A549 (cell line): Measurements from ENCODE around the gene SORCS2.

ENCODE experiments used
- ATOH8 ChIP-seq: fragments of 250-450 bp; sonication (Bioruptor Pico); IDR thresholded peaks from 2 replicates; pipeline ENCODE4 v1.5.0; 2020; ENCODE audit warnings: low read depth, mild to moderate bottlenecking, moderate library complexity
- CTCF ChIP-seq: fragments of >200 bp; sonication (Bioruptor Twin); formaldehyde crosslinking; IDR thresholded peaks from 3 replicates; pipeline ENCODE4 v1.5.1; 2016
- ELK1 ChIP-seq: fragments of 150-350 bp; IDR thresholded peaks from 2 replicates; pipeline ENCODE4 v1.6.1; 2014; ENCODE audit warnings: low read depth, mild to moderate bottlenecking, low read length
- ESRRA ChIP-seq: fragments of 150-350 bp; IDR thresholded peaks from 2 replicates; pipeline ENCODE4 v1.6.1; 2014; ENCODE audit warnings: mild to moderate bottlenecking, low read length, borderline replicate concordance
- FOSL2 ChIP-seq, 2 experiments: fragments of 450-650 bp in 1 of 2; fragments of >200 bp in 1 of 2; sonication (Bioruptor Twin) in 1 of 2; formaldehyde crosslinking; IDR thresholded peaks; 2 replicates each; pipeline versions ENCODE4 v1.5.0 to v1.6.1; 2016 to 2020; ENCODE audit warnings: mild to moderate bottlenecking in 1 of 2, moderate library complexity in 1 of 2
- HOXA7 ChIP-seq: fragments of 250-450 bp; sonication (Bioruptor Pico); IDR thresholded peaks from 2 replicates; pipeline ENCODE4 v1.5.0; 2020; ENCODE audit warnings: mild to moderate bottlenecking, moderate library complexity
- MYC ChIP-seq: IDR thresholded peaks from 2 replicates; pipeline ENCODE4 v1.6.1; 2012; ENCODE audit warnings: mild to moderate bottlenecking, inconsistent platforms, low read length, improper control_type of control experiment, borderline replicate concordance
- NFE2L2 ChIP-seq: fragments of 150-350 bp; conservative IDR thresholded peaks from 2 replicates; pipeline ENCODE4 v1.6.1; 2014; ENCODE audit warnings: low read length
- POLR2A ChIP-seq: IDR thresholded peaks from 2 replicates; pipeline ENCODE4 v1.6.1; 2012; ENCODE audit warnings: mild to moderate bottlenecking, low read length
- POLR2AphosphoS2 ChIP-seq: conservative IDR thresholded peaks from 2 replicates; pipeline ENCODE4 v1.6.1; 2012; ENCODE audit warnings: low read length, improper control_type of control experiment, inconsistent platforms
- RAD21 ChIP-seq, 2 experiments: fragments of >200 bp in 1 of 2; sonication (Bioruptor Twin) in 1 of 2; formaldehyde crosslinking in 1 of 2; IDR thresholded peaks in 1 of 2; conservative IDR thresholded peaks in 1 of 2; 2 replicates in 1 of 2; 3 replicates in 1 of 2; pipeline ENCODE4 v1.6.1; 2012 to 2018; ENCODE audit warnings: inconsistent platforms in 1 of 2
- RCOR1 ChIP-seq: fragments of 150-350 bp; IDR thresholded peaks from 2 replicates; pipeline ENCODE4 v1.6.1; 2014; ENCODE audit warnings: antibody characterized with exemption, low read length, low read depth

GRCh38 chr4:7236847-7237246, 44.5 kb downstream of the SORCS2 start:
- TF ChIP-seq POLR2A, result no peak
- no peak for TF ChIP-seq NFE2L2
- TF ChIP-seq RAD21 (conservative IDR thresholded peaks at IDR 0.05 in 1 of 2, IDR thresholded peaks at IDR 0.05 in 1 of 2), result no peak
- TF ChIP-seq CTCF, result no peak
- TF ChIP-seq HOXA7 (CRISPR knock-in tag), result no peak
- TF ChIP-seq MYC, result no peak
- no peak for TF ChIP-seq ESRRA
- TF ChIP-seq POLR2AphosphoS2, result no peak
- no peak for TF ChIP-seq FOSL2 (IDR thresholded peaks at IDR 0.05)
- TF ChIP-seq FOSL2 (CRISPR knock-in tag; IDR thresholded peaks at IDR 0.05), result no peak
- TF ChIP-seq ATOH8 (CRISPR knock-in tag), result no peak
- no peak for TF ChIP-seq ELK1
- TF ChIP-seq RCOR1, result no peak
